Measurements from ENCODE around the gene LHFPL6.

Gene LHFPL6

GRCh38 chr13:39565036-39565949 lies 37.7 kb downstream of the LHFPL6 start:
- no peak overlapping the region for H3K27ac Mint-ChIP-seq (ENCODE audit: low read depth)
- H3K27me3 Mint-ChIP-seq = peaks cover under 1% of the 10 kb centered on the region
- no peaks in the 10 kb centered on the region for H3K9me3 Mint-ChIP-seq
- DNase-seq (ENCODE audit: low spot score in 2 of 2) (no peak), ATAC-seq (replicated peaks; ENCODE audit: extremely low read depth, poor library complexity, severe bottlenecking) (no peak)
- H3K36me3 Mint-ChIP-seq (ENCODE audit: insufficient read depth) = no peaks in the 10 kb centered on the region
- H3K4me1 Mint-ChIP-seq = no peaks in the 10 kb centered on the region
- no peak overlapping the region for H3K4me3 Mint-ChIP-seq

DNA sequence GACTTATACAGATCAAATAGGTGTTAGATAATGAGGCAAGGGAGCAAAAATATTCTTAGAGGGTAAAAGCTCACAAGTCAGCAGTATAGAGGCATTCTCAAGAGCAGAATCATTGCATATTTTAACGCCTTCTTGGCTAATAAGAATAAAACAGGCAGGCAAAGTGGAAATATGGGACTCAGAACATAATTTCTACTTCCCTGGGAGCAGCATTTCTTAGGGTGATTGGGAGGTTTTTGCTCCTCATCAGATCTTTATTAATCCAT lies 39.6 kb downstream of the LHFPL6 start:
- DNase-seq (ENCODE audit: low spot score in 2 of 2) (no peak), ATAC-seq (replicated peaks; ENCODE audit: extremely low read depth, poor library complexity, severe bottlenecking) (no peak)
- Mint-ChIP-seq H3K4me1 (no peaks in the 10 kb centered on the region), H3K27me3 (peaks cover 7% of the 10 kb centered on the region), H3K9me3 (no peaks in the 10 kb centered on the region), H3K27ac (ENCODE audit: low read depth) (no peak overlapping the region), H3K4me3 (no peak overlapping the region), H3K36me3 (ENCODE audit: insufficient read depth) (peaks cover 1% of the 10 kb centered on the region)

- no peak for ATAC-seq (replicated peaks; ENCODE audit: extremely low read depth, poor library complexity, severe bottlenecking)
Observed at GRCh38 chr13:39561971-39562370, 41.0 kb downstream of the LHFPL6 start.

DNA sequence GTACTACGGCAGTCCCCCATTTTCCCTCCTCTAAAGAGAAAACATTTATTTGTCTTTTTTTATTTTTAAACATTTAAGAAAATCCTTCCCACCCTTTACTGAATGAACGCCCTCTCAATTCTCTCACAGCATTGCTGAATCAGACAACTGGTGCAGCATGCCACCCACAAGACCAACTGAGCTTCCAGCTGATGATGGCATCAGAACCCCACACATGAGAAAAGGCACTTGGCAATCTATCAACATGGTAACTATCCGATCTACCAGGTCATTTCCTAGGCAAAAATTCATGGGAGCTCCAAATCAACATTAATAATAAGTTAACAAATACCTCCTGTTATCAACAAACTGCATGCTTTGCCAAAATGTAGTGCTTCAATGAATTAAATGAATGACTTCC lies 43.1 kb downstream of the LHFPL6 start:
- no peak for DNase-seq (ENCODE audit: low spot score in 2 of 2)
- Mint-ChIP-seq H3K27ac (ENCODE audit: low read depth) (no peak overlapping the region), H3K9me3 (no peaks in the 10 kb centered on the region), H3K4me3 (no peak overlapping the region), H3K36me3 (ENCODE audit: insufficient read depth) (peaks cover 1% of the 10 kb centered on the region), H3K27me3 (peaks cover 7% of the 10 kb centered on the region), H3K4me1 (no peaks in the 10 kb centered on the region)
- ATAC-seq (replicated peaks; ENCODE audit: extremely low read depth, poor library complexity, severe bottlenecking) = no peak

More at GRCh38 chr13:39561971-39562370, 41.0 kb downstream of the LHFPL6 start:
- Mint-ChIP-seq H3K36me3 (ENCODE audit: insufficient read depth) (peaks cover 1% of the 10 kb centered on the region), H3K9me3 (no peaks in the 10 kb centered on the region), H3K27me3 (peaks cover 7% of the 10 kb centered on the region), H3K4me1 (no peaks in the 10 kb centered on the region), H3K27ac (ENCODE audit: low read depth) (no peak overlapping the region), H3K4me3 (no peak overlapping the region)
- DNase-seq (ENCODE audit: low spot score in 2 of 2) = no peak

DNA sequence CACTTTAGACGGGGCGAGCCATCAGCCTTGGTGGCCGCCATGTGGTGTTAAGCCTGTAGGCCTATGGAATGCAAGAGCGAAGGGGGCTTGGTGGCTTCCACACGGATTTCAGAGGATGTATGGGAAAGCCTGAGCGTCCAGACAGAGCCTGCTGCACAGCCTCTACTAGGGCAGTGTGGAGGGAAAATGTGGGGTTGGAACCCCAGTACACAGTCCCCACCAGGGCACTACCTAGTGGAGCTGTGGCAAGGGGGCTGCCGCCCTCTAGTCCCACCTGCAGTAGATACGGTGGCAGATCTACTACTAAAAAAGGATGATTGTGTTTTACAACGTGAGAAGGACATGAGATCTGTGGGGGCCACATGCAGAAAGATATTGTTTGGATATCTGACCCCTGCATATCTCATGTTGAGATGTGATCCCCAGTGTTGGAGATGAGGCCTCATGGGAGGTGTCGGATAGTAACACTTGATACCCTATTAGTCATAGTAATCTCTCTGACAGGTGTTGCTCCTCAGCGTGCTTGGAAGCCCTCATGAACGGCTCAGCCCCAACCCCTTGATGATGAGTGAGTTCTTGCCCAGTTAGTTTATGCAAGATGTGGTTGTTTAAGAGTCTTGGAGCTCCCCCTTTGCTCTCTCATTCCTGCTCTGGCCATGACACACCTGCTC lies 45.6 kb downstream of the LHFPL6 start:
- no peak overlapping the region for H3K27ac Mint-ChIP-seq (ENCODE audit: low read depth)
- H3K4me3 Mint-ChIP-seq = no peak overlapping the region
- H3K27me3 Mint-ChIP-seq = peaks cover 7% of the 10 kb centered on the region
- H3K36me3 Mint-ChIP-seq (ENCODE audit: insufficient read depth) = peaks cover 1% of the 10 kb centered on the region
- H3K4me1 Mint-ChIP-seq = no peaks in the 10 kb centered on the region
- ATAC-seq (replicated peaks; ENCODE audit: extremely low read depth, poor library complexity, severe bottlenecking) (no peak), DNase-seq (ENCODE audit: low spot score in 2 of 2) (no peak)
- H3K9me3 Mint-ChIP-seq = no peaks in the 10 kb centered on the region

DNA sequence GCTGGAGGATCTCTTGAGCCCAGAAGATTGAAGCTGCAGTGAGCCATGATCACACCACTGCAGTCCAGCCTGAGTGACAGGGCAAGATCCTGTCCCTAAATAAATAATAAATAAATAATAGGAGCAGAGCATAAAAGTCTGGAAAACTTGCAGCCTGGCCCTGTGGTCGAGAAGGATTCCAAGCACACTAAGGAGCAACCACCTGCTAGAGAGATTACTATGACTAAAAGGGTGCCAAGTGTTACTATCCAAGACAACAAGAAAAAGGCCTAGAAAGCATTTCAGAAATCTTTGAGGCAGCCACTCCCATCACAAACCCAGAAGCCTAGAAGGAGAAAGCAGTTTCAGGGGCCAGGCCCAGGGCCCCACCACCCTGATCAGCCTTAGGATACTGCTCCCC lies 46.1 kb downstream of the LHFPL6 start:
- Mint-ChIP-seq H3K27me3 (peaks cover 7% of the 10 kb centered on the region), H3K4me1 (no peaks in the 10 kb centered on the region), H3K9me3 (no peaks in the 10 kb centered on the region), H3K36me3 (ENCODE audit: insufficient read depth) (peaks cover 1% of the 10 kb centered on the region), H3K4me3 (no peak overlapping the region), H3K27ac (ENCODE audit: low read depth) (no peak overlapping the region)
- ATAC-seq (replicated peaks; ENCODE audit: extremely low read depth, poor library complexity, severe bottlenecking) (no peak), DNase-seq (ENCODE audit: low spot score in 2 of 2) (no peak)

DNA sequence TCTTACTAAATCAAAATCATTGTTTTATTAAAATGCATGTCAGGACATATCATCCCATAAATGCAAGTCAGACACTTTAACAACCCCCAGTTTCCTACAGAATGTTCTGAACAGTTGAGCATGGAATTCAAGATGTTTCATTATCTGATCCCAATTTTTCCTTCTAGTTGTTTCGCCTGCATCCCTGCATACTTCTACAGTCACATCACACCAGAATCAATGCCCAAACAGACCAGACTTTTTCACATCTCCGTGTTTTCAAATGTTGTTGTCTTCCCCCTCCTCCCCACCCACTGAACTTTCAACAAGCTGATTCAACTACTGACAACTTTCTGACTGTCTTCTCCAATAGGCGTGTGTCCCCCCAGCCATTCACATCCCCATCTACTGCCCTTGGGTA lies 48.6 kb downstream of the LHFPL6 start:
- H3K27me3 Mint-ChIP-seq = peaks cover 14% of the 10 kb centered on the region
- no peaks in the 10 kb centered on the region for H3K9me3 Mint-ChIP-seq
- H3K36me3 Mint-ChIP-seq (ENCODE audit: insufficient read depth) = peaks cover 1% of the 10 kb centered on the region
- DNase-seq (ENCODE audit: low spot score in 2 of 2) = no peak
- no peak for ATAC-seq (replicated peaks; ENCODE audit: extremely low read depth, poor library complexity, severe bottlenecking)
- no peaks in the 10 kb centered on the region for H3K4me1 Mint-ChIP-seq
- H3K4me3 Mint-ChIP-seq = no peak overlapping the region
- H3K27ac Mint-ChIP-seq (ENCODE audit: low read depth) = no peak overlapping the region

GRCh38 chr13:39552246-39552645 lies 50.7 kb downstream of the LHFPL6 start:
- no peak overlapping the region for H3K4me3 Mint-ChIP-seq
- H3K36me3 Mint-ChIP-seq (ENCODE audit: insufficient read depth) = no peaks in the 10 kb centered on the region
- ATAC-seq (replicated peaks; ENCODE audit: extremely low read depth, poor library complexity, severe bottlenecking) = no peak
- no peak overlapping the region for H3K27ac Mint-ChIP-seq (ENCODE audit: low read depth)
- H3K27me3 Mint-ChIP-seq = peaks cover 18% of the 10 kb centered on the region
- no peaks in the 10 kb centered on the region for H3K9me3 Mint-ChIP-seq
- no peaks in the 10 kb centered on the region for H3K4me1 Mint-ChIP-seq
- DNase-seq (ENCODE audit: low spot score in 2 of 2) = no peak

- H3K4me3 Mint-ChIP-seq = no peak overlapping the region
- DNase-seq (ENCODE audit: low spot score in 2 of 2) (no peak), ATAC-seq (replicated peaks; ENCODE audit: extremely low read depth, poor library complexity, severe bottlenecking) (no peak)
- H3K4me1 Mint-ChIP-seq = no peaks in the 10 kb centered on the region
- peaks cover 30% of the 10 kb centered on the region for H3K27me3 Mint-ChIP-seq
- H3K9me3 Mint-ChIP-seq = no peaks in the 10 kb centered on the region
- no peak overlapping the region for H3K27ac Mint-ChIP-seq (ENCODE audit: low read depth)
- no peaks in the 10 kb centered on the region for H3K36me3 Mint-ChIP-seq (ENCODE audit: insufficient read depth)
Observed at GRCh38 chr13:39550931-39551330, 52.1 kb downstream of the LHFPL6 start.

DNA sequence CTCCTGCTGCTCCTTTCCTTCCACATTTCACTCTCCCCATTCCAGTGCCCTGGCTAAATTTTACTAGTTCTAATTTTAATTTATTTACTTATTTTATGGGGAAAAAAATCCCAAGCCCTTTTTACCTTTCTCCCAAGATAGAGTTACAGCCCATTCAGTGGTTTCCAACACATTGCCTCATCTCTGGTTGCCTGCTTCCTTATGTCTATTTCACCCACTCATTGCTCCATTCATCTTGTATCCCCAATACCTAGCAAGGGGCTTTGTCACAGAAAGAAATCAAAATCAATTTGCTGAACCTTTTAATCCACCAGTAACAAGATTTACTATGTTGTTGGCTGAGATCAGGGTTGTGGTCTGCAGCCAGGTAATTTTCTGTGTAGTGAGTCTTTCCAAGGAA lies 55.9 kb downstream of the LHFPL6 start:
- Mint-ChIP-seq H3K27me3 (peaks cover 50% of the 10 kb centered on the region), H3K27ac (ENCODE audit: low read depth) (no peak overlapping the region), H3K36me3 (ENCODE audit: insufficient read depth) (no peaks in the 10 kb centered on the region), H3K4me1 (no peaks in the 10 kb centered on the region), H3K4me3 (no peak overlapping the region), H3K9me3 (no peaks in the 10 kb centered on the region)
- no peak for DNase-seq (ENCODE audit: low spot score in 2 of 2)
- ATAC-seq (replicated peaks; ENCODE audit: extremely low read depth, poor library complexity, severe bottlenecking) = no peak

DNA sequence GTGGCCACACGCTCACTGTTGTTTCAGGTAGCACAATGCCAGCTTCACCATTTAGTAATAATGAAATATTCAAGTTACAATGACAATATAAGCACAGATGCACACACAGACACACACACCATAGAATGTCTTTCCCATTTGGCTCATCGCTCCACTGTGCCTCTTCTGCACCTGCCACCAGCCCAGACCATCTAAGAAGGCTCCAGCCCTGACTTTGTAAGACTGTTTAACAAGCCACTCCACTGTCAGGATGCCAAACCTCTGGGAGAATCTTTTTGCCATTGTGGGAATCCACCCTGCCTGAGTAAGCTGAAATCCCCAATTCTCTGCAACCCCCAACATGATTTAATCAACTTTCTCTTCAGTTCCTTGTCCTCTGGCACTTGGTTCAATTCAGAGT lies 60.6 kb downstream of the LHFPL6 start:
- no peak overlapping the region for H3K27ac Mint-ChIP-seq (ENCODE audit: low read depth)
- DNase-seq (ENCODE audit: low spot score in 2 of 2) = no peak
- no peak overlapping the region for H3K4me3 Mint-ChIP-seq
- H3K9me3 Mint-ChIP-seq = no peaks in the 10 kb centered on the region
- H3K36me3 Mint-ChIP-seq (ENCODE audit: insufficient read depth) = no peaks in the 10 kb centered on the region
- H3K4me1 Mint-ChIP-seq = no peaks in the 10 kb centered on the region
- ATAC-seq (replicated peaks; ENCODE audit: extremely low read depth, poor library complexity, severe bottlenecking) = no peak
- peaks cover 35% of the 10 kb centered on the region for H3K27me3 Mint-ChIP-seq

DNA sequence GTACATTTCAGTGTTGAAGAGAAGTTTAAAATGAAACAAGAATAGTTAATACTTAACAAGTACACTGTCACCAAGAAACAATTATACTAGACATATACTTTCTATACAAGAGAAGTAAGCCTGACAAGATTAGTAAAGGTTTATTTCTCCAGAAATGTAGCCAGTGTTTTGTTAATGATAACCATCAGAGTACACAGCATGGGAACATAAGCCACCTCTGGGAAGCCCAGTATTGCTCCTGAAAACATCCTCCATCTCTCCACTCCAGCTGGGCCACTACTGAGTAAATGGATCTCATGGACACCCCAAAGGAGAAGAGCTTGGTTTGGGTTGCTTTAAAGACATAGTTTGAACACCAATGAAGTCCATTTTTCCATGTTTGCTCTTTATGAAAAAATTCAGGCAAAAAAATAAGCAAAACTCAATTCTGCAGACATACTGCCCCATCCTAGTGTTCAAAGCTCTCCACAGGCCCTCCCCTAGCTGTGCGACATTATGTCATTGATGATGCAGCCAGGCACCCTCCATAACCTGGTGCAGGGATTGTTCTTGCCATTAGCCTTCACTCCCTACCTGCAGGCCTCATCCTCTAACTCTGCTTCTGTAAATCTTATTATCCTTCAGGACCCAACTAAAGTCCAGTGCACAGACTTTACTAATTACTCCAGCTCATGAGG lies 61.9 kb downstream of the LHFPL6 start:
- no peaks in the 10 kb centered on the region for H3K4me1 Mint-ChIP-seq
- no peak overlapping the region for H3K4me3 Mint-ChIP-seq
- H3K27me3 Mint-ChIP-seq = peaks cover 35% of the 10 kb centered on the region
- no peak overlapping the region for H3K27ac Mint-ChIP-seq (ENCODE audit: low read depth)
- no peaks in the 10 kb centered on the region for H3K9me3 Mint-ChIP-seq
- ATAC-seq (replicated peaks; ENCODE audit: extremely low read depth, poor library complexity, severe bottlenecking) = no peak
- no peaks in the 10 kb centered on the region for H3K36me3 Mint-ChIP-seq (ENCODE audit: insufficient read depth)
- DNase-seq (ENCODE audit: low spot score in 2 of 2) = no peak
